GM12875 (cell line): ENCODE data around the gene PDGFA.

Source experiments
- H3K4me3 ChIP-seq: one replicate; pipeline ENCODE4 v1.5.1; 2011; ENCODE audit warnings: low read depth, low read length, control low read depth
- CTCF ChIP-seq: IDR thresholded peaks from 2 replicates; pipeline ENCODE4 v1.5.1; 2011; ENCODE audit warnings: low read depth, mild to moderate bottlenecking, control low read depth, inconsistent platforms, low read length, moderate library complexity, borderline replicate concordance; ENCODE audit not compliant: insufficient read depth

Gene PDGFA

GRCh38 chr7:498678-499641 lies 20.7 kb downstream of the PDGFA start:
- no peak overlapping the region for H3K4me3 ChIP-seq
- no peak for TF ChIP-seq CTCF

- no peak for TF ChIP-seq CTCF
- no peak overlapping the region for H3K4me3 ChIP-seq
These were observed 21.5 kb downstream of the PDGFA start for GRCh38 chr7:497946-498655.

- no peak overlapping the region for H3K4me3 ChIP-seq
- TF ChIP-seq CTCF: no peak
These were observed 22.3 kb downstream of the PDGFA start for GRCh38 chr7:497346-497745.

GRCh38 chr7:496528-497295 lies 22.9 kb downstream of the PDGFA start:
- no peak overlapping the region for H3K4me3 ChIP-seq

GRCh38 chr7:495761-496321 lies 23.8 kb downstream of the PDGFA start:
- H3K4me3 ChIP-seq: no peak overlapping the region
- TF ChIP-seq CTCF: no peak

More at GRCh38 chr7:496528-497295, 22.9 kb downstream of the PDGFA start:
- TF ChIP-seq CTCF: no peak

- no peak for TF ChIP-seq CTCF
- H3K4me3 ChIP-seq: no peak overlapping the region
These were observed 24.3 kb downstream of the PDGFA start for GRCh38 chr7:495326-495725.
